ENCODE results near the gene CHTOP. TPM values are rescaled to one million over a fixed set of nuclear protein-coding genes. Genes with fewer than 3 reads are reported as not detected.

CHTOP gene
- total RNA-seq, 1 donor from 2014 or later = 129 TPM

DNA sequence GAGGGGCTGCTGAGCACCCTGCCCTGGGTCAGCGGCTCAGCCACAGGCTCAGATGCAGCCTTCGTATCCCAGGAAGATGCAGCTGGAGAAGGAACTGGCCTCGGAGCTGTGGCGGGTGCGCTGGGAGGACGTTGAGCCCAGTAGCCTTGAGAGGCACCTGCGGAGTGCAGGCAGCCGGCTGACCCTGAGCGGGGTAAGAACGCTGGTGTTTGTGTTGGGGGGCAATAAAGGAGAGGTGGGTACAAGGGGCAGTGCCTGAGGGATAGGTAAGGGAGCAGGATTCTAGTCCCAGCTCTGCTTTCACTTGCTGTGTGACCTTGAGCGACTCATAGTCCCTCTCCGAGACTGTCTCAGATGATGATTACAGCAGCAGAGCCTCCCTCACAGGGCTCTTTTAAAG, 51.0 kb downstream of the CHTOP start:
- H3K36me3 Mint-ChIP-seq (ENCODE audit: insufficient read depth) = no peaks in the 10 kb centered on the region
- DNase-seq (ENCODE audit: low spot score, unreplicated experiment) = no peak
- H3K4me1 Mint-ChIP-seq (ENCODE audit: low read depth) = peaks cover 2% of the 10 kb centered on the region
- no peak overlapping the region for H3K4me3 Mint-ChIP-seq (ENCODE audit: low read depth)
- H3K9me3 Mint-ChIP-seq (ENCODE audit: low read depth) = no peaks in the 10 kb centered on the region
- no peak for TF ChIP-seq CTCF (IDR thresholded peaks at IDR 0.05; ENCODE audit: unreplicated experiment)
- peaks cover 42% of the 10 kb centered on the region for H3K27me3 Mint-ChIP-seq
- no peak overlapping the region for H3K27ac Mint-ChIP-seq

GRCh38 chr1:153685544-153686340, 51.9 kb downstream of the CHTOP start:
- DNase-seq (ENCODE audit: low spot score, unreplicated experiment) = no peak
- Mint-ChIP-seq H3K4me1 (ENCODE audit: low read depth) (no peaks in the 10 kb centered on the region), H3K9me3 (ENCODE audit: low read depth) (no peaks in the 10 kb centered on the region), H3K4me3 (ENCODE audit: low read depth) (no peak overlapping the region), H3K36me3 (ENCODE audit: insufficient read depth) (no peaks in the 10 kb centered on the region), H3K27me3 (peaks cover 34% of the 10 kb centered on the region), H3K27ac (no peak overlapping the region)
- no peak for TF ChIP-seq CTCF (IDR thresholded peaks at IDR 0.05; ENCODE audit: unreplicated experiment)

GRCh38 chr1:153687346-153688125, 53.7 kb downstream of the CHTOP start:
- H3K4me1 Mint-ChIP-seq (ENCODE audit: low read depth) = no peaks in the 10 kb centered on the region

DNA sequence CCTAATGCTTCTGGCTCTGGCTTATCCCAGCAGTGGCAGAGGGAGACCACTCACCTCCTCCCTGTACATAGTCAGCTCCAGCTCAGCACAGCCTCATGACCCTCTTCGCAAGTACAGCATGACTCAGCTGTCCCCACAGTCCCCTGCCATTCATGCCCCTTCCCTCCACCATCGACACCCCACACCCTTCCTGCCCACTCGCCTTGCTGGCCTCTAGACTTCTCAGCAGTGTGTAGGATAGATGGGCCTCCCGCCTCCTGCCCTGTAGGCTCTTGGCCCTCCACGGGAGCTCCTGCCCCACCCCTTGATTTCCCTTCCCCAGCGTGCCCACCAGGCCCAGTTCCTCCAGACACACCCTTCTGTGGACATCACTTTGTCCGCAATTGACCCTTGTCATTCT, 54.4 kb downstream of the CHTOP start:
- Mint-ChIP-seq H3K36me3 (ENCODE audit: insufficient read depth) (no peaks in the 10 kb centered on the region), H3K4me3 (ENCODE audit: low read depth) (no peak overlapping the region), H3K27me3 (peaks cover 15% of the 10 kb centered on the region), H3K4me1 (ENCODE audit: low read depth) (no peaks in the 10 kb centered on the region), H3K27ac (no peak overlapping the region), H3K9me3 (ENCODE audit: low read depth) (no peaks in the 10 kb centered on the region)
- DNase-seq (ENCODE audit: low spot score, unreplicated experiment) = no peak
- no peak for TF ChIP-seq CTCF (IDR thresholded peaks at IDR 0.05; ENCODE audit: unreplicated experiment)

More at GRCh38 chr1:153687346-153688125, 53.7 kb downstream of the CHTOP start:
- TF ChIP-seq CTCF (IDR thresholded peaks at IDR 0.05; ENCODE audit: unreplicated experiment) = no peak
- Mint-ChIP-seq H3K36me3 (ENCODE audit: insufficient read depth) (no peaks in the 10 kb centered on the region), H3K4me3 (ENCODE audit: low read depth) (no peak overlapping the region), H3K9me3 (ENCODE audit: low read depth) (no peaks in the 10 kb centered on the region), H3K27me3 (peaks cover 16% of the 10 kb centered on the region), H3K27ac (no peak overlapping the region)
- no peak for DNase-seq (ENCODE audit: low spot score, unreplicated experiment)

DNA sequence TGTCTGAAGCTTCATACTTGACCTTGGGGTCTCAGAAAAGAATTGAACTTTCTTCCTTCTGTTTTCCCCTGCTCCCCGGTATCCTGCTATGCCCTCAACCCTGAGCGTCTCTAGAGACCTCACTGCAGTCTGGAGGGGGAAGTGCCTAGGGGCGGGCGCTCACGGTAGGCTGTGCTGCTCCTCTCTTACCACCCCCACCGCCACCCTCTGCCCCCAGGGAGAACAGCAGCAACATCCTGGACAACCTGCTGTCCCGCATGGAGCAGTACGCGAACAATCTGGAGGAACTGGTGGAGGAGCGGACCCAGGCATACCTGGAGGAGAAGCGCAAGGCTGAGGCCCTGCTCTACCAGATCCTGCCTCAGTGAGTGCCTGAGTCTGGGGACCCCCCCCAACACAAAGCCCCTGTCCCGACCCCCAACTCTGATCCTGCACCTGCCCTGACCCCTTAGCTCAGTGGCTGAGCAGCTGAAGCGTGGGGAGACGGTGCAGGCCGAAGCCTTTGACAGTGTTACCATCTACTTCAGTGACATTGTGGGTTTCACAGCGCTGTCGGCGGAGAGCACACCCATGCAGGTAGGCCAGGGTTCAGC, 55.0 kb downstream of the CHTOP start:
- no peak for DNase-seq (ENCODE audit: low spot score, unreplicated experiment)
- Mint-ChIP-seq H3K4me3 (ENCODE audit: low read depth) (no peak overlapping the region), H3K27me3 (peaks cover 10% of the 10 kb centered on the region), H3K9me3 (ENCODE audit: low read depth) (no peaks in the 10 kb centered on the region), H3K27ac (peak overlapping the region; percentile 54), H3K4me1 (ENCODE audit: low read depth) (peaks cover 1% of the 10 kb centered on the region), H3K36me3 (ENCODE audit: insufficient read depth) (no peaks in the 10 kb centered on the region)
- TF ChIP-seq CTCF (IDR thresholded peaks at IDR 0.05; ENCODE audit: unreplicated experiment) = no peak

All from progenitor cell of endocrine pancreas (in vitro differentiated cells).